Measurements from ENCODE around the gene IKBKE.

IKBKE gene

DNA sequence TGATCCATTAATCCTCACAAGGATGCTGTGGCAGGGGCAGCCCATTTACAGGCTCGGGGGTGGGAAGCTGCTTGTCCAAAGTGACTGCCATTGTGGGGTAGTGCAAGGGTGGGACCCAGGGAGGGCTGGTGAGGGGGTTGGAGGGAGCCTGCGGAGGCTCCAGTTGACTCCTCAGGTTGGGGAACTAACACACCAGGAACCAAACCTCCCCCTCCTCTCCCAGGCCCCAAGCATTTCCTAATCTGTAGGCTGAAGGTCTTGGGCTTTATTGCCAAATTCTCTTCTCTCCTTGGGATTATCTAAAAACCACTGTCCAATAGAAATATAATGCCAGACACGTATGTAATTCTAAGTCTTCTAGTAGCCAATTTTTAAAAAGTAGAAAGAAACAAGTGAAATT is 18.2 kb downstream of the IKBKE start:
- no peak overlapping the region for H2AFZ ChIP-seq (ENCODE audit: low read length)
- H3K4me2 ChIP-seq (ENCODE audit: low read length) = no peak overlapping the region
- no peak overlapping the region for H3K9ac ChIP-seq (ENCODE audit: low read length)
- no peak overlapping the region for H3K4me3 ChIP-seq (ENCODE audit: low read depth, low read length, poor library complexity, severe bottlenecking)
- H3K9me3 ChIP-seq (ENCODE audit: low read length) = no peaks in the 10 kb centered on the region
- no peaks in the 10 kb centered on the region for H3K9me2 ChIP-seq (ENCODE audit: low read depth, low read length)
- no peaks in the 10 kb centered on the region for H3K27me3 ChIP-seq (ENCODE audit: insufficient read depth, low read length)
- no peaks in the 10 kb centered on the region for H3F3A ChIP-seq (ENCODE audit: insufficient read depth, low read length)
- H3K36me3 ChIP-seq (ENCODE audit: insufficient read depth, low read length) = peaks cover 51% of the 10 kb centered on the region; the same call in 1 of the 2 replicates
- H4K20me1 ChIP-seq (ENCODE audit: insufficient read depth, low read length) = no peaks in the 10 kb centered on the region
- TF ChIP-seq, protein P1, sequence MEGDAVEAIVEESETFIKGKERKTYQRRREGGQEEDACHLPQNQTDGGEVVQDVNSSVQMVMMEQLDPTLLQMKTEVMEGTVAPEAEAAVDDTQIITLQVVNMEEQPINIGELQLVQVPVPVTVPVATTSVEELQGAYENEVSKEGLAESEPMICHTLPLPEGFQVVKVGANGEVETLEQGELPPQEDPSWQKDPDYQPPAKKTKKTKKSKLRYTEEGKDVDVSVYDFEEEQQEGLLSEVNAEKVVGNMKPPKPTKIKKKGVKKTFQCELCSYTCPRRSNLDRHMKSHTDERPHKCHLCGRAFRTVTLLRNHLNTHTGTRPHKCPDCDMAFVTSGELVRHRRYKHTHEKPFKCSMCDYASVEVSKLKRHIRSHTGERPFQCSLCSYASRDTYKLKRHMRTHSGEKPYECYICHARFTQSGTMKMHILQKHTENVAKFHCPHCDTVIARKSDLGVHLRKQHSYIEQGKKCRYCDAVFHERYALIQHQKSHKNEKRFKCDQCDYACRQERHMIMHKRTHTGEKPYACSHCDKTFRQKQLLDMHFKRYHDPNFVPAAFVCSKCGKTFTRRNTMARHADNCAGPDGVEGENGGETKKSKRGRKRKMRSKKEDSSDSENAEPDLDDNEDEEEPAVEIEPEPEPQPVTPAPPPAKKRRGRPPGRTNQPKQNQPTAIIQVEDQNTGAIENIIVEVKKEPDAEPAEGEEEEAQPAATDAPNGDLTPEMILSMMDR (IDR thresholded peaks at IDR 0.05; ENCODE audit: low read length) = no peak
- no peak for TF ChIP-seq EZH2 (IDR thresholded peaks at IDR 0.05; ENCODE audit: borderline replicate concordance, low read length)
- H3K4me1 ChIP-seq (ENCODE audit: insufficient read depth, low read length, severe bottlenecking) = no peaks in the 10 kb centered on the region
- H3K27ac ChIP-seq (ENCODE audit: low read depth, low read length, poor library complexity, severe bottlenecking) = no peak overlapping the region
- no peaks in the 10 kb centered on the region for H3K79me2 ChIP-seq (ENCODE audit: insufficient read depth, low read length)

GRCh38 chr1:206489980-206490770 is 19.9 kb downstream of the IKBKE start:
- Histone ChIP-seq H3K36me3 (ENCODE audit: insufficient read depth, low read length) (peaks cover 56% of the 10 kb centered on the region; the same call in 1 of the 2 replicates), H3K4me3 (ENCODE audit: low read depth, low read length, poor library complexity, severe bottlenecking) (no peak overlapping the region), H3F3A (ENCODE audit: insufficient read depth, low read length) (no peaks in the 10 kb centered on the region), H3K9ac (ENCODE audit: low read length) (no peak overlapping the region), H3K9me2 (ENCODE audit: low read depth, low read length) (no peaks in the 10 kb centered on the region), H4K20me1 (ENCODE audit: insufficient read depth, low read length) (no peaks in the 10 kb centered on the region), H3K79me2 (ENCODE audit: insufficient read depth, low read length) (no peaks in the 10 kb centered on the region), H3K4me2 (ENCODE audit: low read length) (no peak overlapping the region; the same call in 1 of the 2 replicates), H3K9me3 (ENCODE audit: low read length) (no peaks in the 10 kb centered on the region), H3K27ac (ENCODE audit: low read depth, low read length, poor library complexity, severe bottlenecking) (no peak overlapping the region), H3K4me1 (ENCODE audit: insufficient read depth, low read length, severe bottlenecking) (peaks cover 3% of the 10 kb centered on the region), H3K27me3 (ENCODE audit: insufficient read depth, low read length) (no peaks in the 10 kb centered on the region), H2AFZ (ENCODE audit: low read length) (no peak overlapping the region)
- TF ChIP-seq, protein P1 (IDR thresholded peaks at IDR 0.05; ENCODE audit: low read length) = peak; percentile 98
- no peak for TF ChIP-seq EZH2 (IDR thresholded peaks at IDR 0.05; ENCODE audit: borderline replicate concordance, low read length)

DNA sequence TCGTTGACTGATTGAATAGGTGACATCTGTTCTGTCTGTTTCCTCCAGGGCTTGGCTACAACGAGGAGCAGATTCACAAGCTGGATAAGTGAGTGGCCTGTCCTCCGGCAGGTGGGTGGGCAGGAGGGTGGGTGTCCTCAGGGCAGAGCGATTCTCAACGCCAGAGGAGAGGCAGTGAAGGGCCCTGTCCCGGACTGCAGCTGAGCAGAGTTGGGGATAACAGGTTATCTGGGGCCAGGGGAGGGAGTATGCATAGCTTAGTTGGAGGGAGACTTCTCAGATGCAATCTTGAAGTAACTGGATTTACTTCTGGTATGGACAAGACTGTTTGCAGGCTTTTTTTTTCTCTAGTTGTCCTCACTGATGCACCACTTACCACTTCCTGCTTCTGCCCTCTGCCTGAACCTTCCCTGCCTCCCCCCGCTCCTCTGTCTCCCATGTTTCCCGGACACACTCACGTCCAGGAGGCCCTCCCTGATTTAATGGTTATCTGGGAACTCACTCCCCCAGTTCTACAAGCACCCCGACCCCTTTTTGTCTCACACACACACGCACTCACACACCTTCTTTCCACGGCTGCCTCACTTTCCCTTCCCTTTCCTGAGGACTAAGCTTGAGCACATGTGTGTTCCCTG is 20.6 kb downstream of the IKBKE start:
- no peak overlapping the region for H3K4me2 ChIP-seq (ENCODE audit: low read length)
- H4K20me1 ChIP-seq (ENCODE audit: insufficient read depth, low read length) = no peaks in the 10 kb centered on the region
- peaks cover 56% of the 10 kb centered on the region; the same call in 1 of the 2 replicates for H3K36me3 ChIP-seq (ENCODE audit: insufficient read depth, low read length)
- no peak overlapping the region for H2AFZ ChIP-seq (ENCODE audit: low read length)
- H3F3A ChIP-seq (ENCODE audit: insufficient read depth, low read length) = no peaks in the 10 kb centered on the region
- no peaks in the 10 kb centered on the region for H3K9me3 ChIP-seq (ENCODE audit: low read length)
- no peak for TF ChIP-seq EZH2 (IDR thresholded peaks at IDR 0.05; ENCODE audit: borderline replicate concordance, low read length)
- TF ChIP-seq, protein P1 (IDR thresholded peaks at IDR 0.05; ENCODE audit: low read length) = no peak
- H3K9me2 ChIP-seq (ENCODE audit: low read depth, low read length) = no peaks in the 10 kb centered on the region
- no peak overlapping the region for H3K4me3 ChIP-seq (ENCODE audit: low read depth, low read length, poor library complexity, severe bottlenecking)
- no peaks in the 10 kb centered on the region for H3K79me2 ChIP-seq (ENCODE audit: insufficient read depth, low read length)
- peaks cover 8% of the 10 kb centered on the region for H3K4me1 ChIP-seq (ENCODE audit: insufficient read depth, low read length, severe bottlenecking)
- no peaks in the 10 kb centered on the region for H3K27me3 ChIP-seq (ENCODE audit: insufficient read depth, low read length)
- H3K27ac ChIP-seq (ENCODE audit: low read depth, low read length, poor library complexity, severe bottlenecking) = no peak overlapping the region
- no peak overlapping the region for H3K9ac ChIP-seq (ENCODE audit: low read length)
